AG20443 (cell line): ENCODE results near the gene CENPM.
"Not testable (repeated sequence)": the region's sequence is repeated elsewhere in the genome, so short reads cannot be mapped to it uniquely, and the experiment has no call there.

Source experiments
- DNase-seq: peaks from one replicate; pipeline ENCODE4 v3.0.0; 2012; ENCODE audit warnings: low spot score, mixed read lengths

Gene CENPM

GRCh38 chr22:41966225-41966606 is 19.3 kb upstream of the CENPM start:
- no peak for DNase-seq

- no peak for DNase-seq
These were observed 17.1 kb upstream of the CENPM start for GRCh38 chr22:41964112-41964491.

DNA sequence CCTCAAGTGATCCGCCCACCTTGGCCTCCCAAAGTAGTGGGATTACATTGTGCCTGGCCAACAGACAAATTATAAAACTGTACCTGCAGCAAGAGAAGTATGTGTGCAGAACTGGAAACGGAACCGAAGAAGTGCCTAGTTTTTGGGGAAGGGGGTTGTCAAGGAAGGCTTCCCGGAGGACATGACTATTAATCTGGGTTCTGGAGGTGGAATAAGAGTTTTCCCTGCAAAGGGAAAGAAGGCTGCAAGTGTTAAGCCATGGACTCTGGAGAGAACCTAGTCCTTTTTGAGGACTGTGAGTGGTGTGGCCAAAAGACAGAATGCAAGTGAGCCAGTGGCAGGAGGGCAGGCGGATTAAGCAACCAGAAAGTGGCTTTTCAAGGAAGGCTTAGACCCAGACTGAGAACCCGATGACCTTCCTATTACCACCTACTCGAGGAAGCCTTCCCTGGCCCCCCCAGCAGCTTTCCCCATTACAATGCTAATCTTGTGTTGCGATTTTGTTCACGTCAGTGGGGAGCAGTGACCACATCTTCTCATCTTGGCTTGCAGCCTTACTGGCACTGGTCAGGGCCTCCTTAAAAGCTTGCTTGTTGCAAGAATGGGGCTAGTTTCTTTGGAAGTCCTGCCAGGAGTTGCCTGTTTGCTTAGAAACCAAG is 16.6 kb upstream of the CENPM start:
- peak; percentile 51 for DNase-seq

DNA sequence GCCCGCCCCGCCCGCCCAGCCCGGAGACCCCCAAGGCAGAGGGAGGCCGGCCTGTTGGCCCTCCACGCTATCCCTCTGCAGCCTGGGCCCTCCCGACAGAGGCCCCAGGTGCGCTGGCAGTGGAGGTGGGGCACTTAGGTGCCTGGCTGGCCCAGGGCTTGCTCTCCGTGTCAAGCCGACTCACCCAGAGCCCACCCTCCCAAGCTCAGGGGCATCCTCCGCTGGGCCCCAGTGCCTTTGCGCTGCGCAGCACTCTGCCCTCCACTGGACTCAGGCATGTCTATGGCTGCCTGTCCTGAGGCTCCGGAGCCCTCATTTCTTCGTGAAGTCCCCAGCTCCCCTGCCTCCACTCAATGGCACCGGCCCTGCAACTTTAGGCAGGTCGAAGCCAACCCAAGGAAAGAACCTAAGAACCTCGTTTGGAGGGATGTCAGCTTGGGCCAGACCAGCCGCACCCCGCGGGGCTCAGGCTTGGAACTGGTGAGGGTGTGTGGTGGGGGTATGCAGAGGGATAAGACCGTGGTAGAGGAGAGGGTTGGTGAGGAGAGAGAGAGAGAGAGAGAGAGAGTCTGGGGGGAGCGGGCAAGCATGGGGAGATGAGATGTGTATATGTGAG is 11.1 kb upstream of the CENPM start:
- no peak for DNase-seq

GRCh38 chr22:41952713-41953112 is 5.8 kb upstream of the CENPM start:
- no peak for DNase-seq

- no peak for DNase-seq
These were observed 5.0 kb upstream of the CENPM start, which contains the start of gene SMIM45 for GRCh38 chr22:41951898-41952474. Gene SMIM45 (plus strand): TSS chr22:41952150.

GRCh38 chr22:41949297-41949965 is 2.5 kb upstream of the CENPM start:
- no peak for DNase-seq

- DNase-seq: not testable (repeated sequence)
These were observed 2.0 kb upstream of the CENPM start for GRCh38 chr22:41948928-41949296.

DNA sequence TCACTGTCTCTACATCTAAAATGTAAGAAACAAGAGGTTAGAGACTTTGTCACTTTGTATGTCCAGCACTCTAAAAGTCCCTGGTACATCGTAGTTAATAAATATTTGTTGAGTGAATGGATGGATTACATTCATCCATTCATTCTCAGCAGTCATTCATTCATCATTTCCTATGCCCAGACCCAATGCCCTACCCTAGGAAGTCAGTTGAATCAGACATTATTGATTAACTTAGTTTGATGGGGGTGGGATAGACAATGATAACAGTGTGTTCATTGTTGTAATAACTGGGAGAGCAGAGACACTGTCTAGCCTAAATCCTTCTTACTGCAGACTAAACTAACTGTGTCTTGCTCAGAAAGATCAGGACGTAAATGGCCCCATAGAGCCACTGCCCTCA is 1.2 kb upstream of the CENPM start:
- no peak for DNase-seq

DNA sequence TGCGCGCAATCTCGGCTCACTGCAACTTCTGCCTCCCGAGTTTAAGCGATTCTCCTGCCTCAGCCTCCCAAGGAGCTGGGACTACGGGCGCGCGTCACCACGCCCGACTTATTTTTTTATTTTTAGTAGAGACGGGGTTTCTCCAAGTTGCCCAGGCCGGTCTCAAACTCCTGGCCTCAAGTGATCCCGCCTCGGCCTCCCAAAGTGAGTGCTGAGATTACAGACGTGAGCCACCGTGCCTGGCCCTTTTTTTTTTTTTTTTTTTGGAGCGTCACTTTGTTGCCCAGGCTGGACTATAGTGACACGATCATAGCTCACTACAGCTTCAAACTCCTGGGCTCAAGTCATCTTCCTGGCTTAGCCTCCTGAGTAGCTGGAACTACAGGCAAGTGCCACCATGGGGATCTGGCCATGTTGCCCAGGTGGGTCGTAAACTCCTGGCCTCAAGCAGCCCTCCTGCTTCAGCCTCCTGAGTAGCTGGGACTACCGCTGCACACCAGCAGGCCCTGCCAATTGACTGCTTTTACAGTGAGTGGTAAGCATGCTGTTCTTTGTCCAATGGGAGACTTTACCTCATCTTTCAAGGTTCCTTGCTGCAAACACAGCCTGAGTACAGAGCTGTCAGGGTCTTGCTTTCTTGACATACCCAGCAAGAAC is 600 bp upstream of the CENPM start:
- DNase-seq: no peak

DNA sequence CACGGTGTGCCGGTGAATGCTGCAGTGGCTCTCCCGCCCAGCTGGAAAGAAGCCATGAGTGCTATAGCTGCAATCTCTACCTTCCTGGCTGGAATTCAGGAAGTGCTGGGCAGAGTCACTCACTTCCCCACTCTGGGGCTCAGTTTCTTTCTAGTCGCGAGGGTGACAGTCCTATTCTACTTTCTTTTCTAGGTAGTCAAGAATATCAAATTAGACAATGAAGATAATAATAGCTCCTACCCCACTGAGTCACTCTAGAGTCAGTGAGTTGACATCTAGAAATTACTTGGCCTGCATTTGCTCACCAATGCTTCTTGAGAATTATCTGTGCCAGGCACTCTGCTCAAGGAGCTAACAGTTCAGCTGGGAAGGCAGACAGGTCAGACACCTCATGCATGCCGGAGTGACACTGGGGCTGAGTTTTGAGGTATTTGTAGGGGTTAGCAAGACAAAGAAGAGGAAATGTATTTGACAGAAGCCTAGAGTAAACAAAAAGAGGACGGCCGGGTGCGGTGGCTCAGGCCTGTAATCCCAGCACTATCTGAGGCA is 3.2 kb downstream of the CENPM start:
- no peak for DNase-seq

- peak; percentile 89 for DNase-seq
These were observed 5.9 kb downstream of the CENPM start for GRCh38 chr22:41940832-41941765.

GRCh38 chr22:41939981-41940831 is 6.7 kb downstream of the CENPM start:
- no peak for DNase-seq

DNA sequence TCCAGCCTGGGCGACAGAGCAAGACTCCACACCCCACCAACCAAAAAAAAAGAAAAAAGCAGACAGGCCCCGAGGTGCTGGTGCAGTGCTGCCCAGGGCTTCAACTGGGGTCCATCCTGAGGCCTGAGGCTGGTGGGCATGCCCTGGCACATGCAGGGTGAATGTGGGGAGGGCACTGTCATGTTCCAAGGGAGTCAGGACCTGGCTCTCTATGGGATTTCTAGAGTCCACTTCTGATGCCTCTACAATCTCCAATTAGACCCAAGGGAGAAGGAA is 10.1 kb downstream of the CENPM start:
- no peak for DNase-seq

GRCh38 chr22:41935509-41935908 is 11.4 kb downstream of the CENPM start:
- DNase-seq: no peak

DNA sequence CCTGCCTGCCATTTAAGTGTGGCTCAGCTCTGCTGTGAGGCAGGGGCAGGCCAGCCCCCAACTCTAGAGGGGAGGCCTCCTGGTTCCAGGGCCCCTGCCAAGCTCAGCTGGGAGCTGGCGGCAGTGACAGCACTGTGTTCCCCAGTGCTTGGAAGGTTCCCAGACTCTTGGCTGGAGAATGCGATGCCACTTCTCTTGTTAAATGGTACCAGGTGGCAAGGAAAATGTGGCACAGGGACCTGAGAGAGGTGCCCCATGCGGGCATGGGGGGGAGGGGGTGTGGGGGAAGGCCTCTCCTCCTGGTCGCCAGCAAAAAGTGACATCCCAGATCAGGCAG is 12.0 kb downstream of the CENPM start:
- DNase-seq: no peak

GRCh38 chr22:41934284-41935014 is 12.5 kb downstream of the CENPM start:
- no peak for DNase-seq

DNA sequence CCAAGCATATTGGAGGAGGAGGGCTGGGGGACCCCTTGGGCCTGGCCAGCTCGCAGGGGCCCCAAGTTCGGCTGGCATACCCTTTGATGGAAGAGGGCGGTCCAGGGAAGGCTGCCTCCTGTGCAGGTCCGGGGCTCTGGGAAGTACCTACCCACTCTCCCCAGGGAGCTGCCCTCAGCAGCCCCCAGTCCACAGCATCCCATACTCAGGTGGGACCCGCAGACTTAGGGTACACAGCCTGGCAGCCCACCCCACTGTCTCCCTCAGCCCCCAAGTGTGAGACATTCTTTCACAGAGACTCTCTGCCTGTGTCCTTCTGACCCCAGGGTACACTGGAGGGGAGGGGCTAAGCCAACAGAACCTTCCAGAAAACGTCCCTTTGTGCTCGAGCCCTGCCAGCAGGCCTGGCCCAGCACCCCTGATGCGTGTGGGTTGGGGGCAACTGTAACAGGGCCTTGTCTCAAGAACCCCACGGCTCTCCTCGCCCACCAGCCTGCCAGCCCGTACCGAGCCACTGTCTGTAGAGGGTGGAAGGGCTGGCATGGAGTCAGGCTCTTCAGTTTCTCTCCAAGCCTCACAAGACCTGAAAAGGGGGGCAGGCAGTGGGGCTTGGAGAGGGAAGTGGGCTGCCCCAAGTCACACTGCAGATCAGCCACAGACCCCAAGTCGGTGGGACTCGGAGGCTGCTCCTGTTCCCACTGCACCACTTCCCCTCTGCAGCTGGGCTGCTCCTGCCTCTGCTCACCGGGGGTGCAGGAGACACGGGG is 13.4 kb downstream of the CENPM start:
- DNase-seq: no peak

- no peak for DNase-seq
These were observed 14.6 kb downstream of the CENPM start for GRCh38 chr22:41932353-41932752.
